Measurements from ENCODE around the gene C11orf91. TPM values are rescaled to one million over a fixed set of nuclear protein-coding genes. Genes with fewer than 3 reads are reported as not detected.
A peak's percentile ranks its signal among the peaks of the same experiment; 100 is the strongest.
"Not testable (repeated sequence)": the region's sequence is repeated elsewhere in the genome, so short reads cannot be mapped to it uniquely, and the experiment has no call there.

Gene C11orf91
- total RNA-seq, 1 experiment from 2014 or later: 1.3 TPM

DNA sequence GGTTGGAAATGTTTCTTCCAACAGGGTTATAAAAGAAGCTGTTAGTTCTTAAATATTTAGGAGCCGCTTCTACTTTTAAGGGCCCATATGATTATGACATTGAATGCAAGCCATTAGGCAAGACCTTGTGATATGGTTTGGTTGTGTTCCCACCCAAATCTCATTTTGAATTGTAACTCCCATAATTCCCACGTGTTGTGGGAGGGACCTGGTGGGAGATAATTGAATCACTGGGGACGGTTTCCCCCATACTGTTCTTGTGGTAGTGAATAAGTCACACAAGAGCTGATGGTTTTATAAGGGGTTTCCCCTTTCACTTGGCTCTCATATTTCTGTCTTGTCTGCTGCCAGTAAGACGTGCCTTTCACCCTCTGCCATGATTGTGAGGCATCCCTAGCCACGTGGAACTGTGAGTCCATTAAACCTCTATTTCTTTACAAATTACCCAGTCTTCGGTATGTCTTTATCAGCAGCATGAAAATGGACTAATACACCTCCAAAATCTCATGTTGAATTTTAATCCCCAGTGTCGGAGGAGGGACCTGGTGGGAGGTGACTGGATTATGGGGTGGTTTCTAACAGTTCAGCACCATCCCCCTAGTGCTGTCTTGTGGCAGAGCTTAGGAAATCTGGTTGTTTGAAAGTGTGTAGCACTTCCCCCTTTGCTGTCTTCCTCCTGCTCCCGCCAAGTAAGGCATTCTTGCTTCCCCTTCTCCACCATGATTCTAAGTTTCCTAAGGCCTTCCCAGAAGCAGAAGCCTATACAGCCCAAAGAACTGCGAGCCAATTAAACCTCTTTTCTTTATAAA lies 31.3 kb upstream of the C11orf91 start:
- H3K4me3 ChIP-seq (ENCODE audit: low read depth in 2 of 2, low read length in 2 of 2): peak overlapping the region; percentile 16 to 95; a peak in 3 of 4 replicates
- H3K36me3 ChIP-seq (ENCODE audit: control insufficient read depth, insufficient read depth, low read length): peaks cover 3% of the 10 kb centered on the region; the same call in 1 of the 2 replicates
- DNase-seq (ENCODE audit: low read depth, low spot score) (no peak), ATAC-seq (no peak)
- peak overlapping the region; percentile 85 for H3K27ac ChIP-seq (ENCODE audit: low read length)
- CTCF ChIA-PET: no interaction called here
- intact Hi-C loops (cut with micrococcal nuclease; ENCODE audit: unreplicated experiment) (no loop called here), in situ Hi-C loops (cut with HindIII; ENCODE audit: low pct_unique_long_range_greater_than_20kb, low sequenced_read_pairs) (no loop called here)
- no TSS peak for BruUV-seq (replicated peaks)
- no peaks in the 10 kb centered on the region for H3K27me3 ChIP-seq (ENCODE audit: control insufficient read depth, insufficient read depth, low read length)
- POLR2A ChIA-PET: no interaction called here
- peaks cover 41% of the 10 kb centered on the region for H3K4me1 ChIP-seq (ENCODE audit: control insufficient read depth, insufficient read depth, low read length)
- no peaks in the 10 kb centered on the region for H3K9me3 ChIP-seq (ENCODE audit: control insufficient read depth, insufficient read depth, low read depth, low read length)
- TF ChIP-seq, protein P1, sequence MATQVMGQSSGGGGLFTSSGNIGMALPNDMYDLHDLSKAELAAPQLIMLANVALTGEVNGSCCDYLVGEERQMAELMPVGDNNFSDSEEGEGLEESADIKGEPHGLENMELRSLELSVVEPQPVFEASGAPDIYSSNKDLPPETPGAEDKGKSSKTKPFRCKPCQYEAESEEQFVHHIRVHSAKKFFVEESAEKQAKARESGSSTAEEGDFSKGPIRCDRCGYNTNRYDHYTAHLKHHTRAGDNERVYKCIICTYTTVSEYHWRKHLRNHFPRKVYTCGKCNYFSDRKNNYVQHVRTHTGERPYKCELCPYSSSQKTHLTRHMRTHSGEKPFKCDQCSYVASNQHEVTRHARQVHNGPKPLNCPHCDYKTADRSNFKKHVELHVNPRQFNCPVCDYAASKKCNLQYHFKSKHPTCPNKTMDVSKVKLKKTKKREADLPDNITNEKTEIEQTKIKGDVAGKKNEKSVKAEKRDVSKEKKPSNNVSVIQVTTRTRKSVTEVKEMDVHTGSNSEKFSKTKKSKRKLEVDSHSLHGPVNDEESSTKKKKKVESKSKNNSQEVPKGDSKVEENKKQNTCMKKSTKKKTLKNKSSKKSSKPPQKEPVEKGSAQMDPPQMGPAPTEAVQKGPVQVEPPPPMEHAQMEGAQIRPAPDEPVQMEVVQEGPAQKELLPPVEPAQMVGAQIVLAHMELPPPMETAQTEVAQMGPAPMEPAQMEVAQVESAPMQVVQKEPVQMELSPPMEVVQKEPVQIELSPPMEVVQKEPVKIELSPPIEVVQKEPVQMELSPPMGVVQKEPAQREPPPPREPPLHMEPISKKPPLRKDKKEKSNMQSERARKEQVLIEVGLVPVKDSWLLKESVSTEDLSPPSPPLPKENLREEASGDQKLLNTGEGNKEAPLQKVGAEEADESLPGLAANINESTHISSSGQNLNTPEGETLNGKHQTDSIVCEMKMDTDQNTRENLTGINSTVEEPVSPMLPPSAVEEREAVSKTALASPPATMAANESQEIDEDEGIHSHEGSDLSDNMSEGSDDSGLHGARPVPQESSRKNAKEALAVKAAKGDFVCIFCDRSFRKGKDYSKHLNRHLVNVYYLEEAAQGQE (IDR thresholded peaks at IDR 0.05; ENCODE audit: insufficient read depth in 1 of 2, low read depth in 2 of 2, low read length in 1 of 2): no peak
- TF ChIP-seq, protein P2, sequence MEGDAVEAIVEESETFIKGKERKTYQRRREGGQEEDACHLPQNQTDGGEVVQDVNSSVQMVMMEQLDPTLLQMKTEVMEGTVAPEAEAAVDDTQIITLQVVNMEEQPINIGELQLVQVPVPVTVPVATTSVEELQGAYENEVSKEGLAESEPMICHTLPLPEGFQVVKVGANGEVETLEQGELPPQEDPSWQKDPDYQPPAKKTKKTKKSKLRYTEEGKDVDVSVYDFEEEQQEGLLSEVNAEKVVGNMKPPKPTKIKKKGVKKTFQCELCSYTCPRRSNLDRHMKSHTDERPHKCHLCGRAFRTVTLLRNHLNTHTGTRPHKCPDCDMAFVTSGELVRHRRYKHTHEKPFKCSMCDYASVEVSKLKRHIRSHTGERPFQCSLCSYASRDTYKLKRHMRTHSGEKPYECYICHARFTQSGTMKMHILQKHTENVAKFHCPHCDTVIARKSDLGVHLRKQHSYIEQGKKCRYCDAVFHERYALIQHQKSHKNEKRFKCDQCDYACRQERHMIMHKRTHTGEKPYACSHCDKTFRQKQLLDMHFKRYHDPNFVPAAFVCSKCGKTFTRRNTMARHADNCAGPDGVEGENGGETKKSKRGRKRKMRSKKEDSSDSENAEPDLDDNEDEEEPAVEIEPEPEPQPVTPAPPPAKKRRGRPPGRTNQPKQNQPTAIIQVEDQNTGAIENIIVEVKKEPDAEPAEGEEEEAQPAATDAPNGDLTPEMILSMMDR (IDR thresholded peaks at IDR 0.05): no peak
- no peak for TF ChIP-seq SIN3A (IDR thresholded peaks at IDR 0.05; ENCODE audit: borderline replicate concordance, insufficient read depth, low read depth, low read length)
- no peak for TF ChIP-seq POLR2AphosphoS5 (IDR thresholded peaks at IDR 0.05; ENCODE audit: low read depth, low read length)
- no peak for TF ChIP-seq TCF7L2 (IDR thresholded peaks at IDR 0.05; ENCODE audit: low read depth, low read length)

DNA sequence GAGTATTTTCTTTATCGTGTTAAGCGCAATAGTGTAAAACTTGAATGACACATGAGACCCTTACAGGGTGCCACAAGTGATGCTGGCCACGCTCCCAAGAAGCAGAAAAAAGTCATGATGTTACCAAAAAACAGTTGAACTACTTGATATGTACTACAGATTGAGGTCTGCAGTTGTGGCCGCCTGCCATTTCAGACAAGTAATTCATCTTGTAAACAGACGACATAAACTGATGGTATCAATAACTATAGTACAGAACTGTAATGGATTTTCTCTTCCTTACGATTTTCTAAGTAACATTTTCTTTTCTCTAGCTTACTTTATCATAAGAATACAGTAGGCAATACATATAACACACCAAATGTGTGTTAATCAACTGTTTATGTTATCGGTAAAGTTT lies 30.1 kb upstream of the C11orf91 start:
- TF ChIP-seq, protein P1 (IDR thresholded peaks at IDR 0.05; ENCODE audit: insufficient read depth in 1 of 2, low read depth in 2 of 2, low read length in 1 of 2): no peak
- TF ChIP-seq SIN3A (IDR thresholded peaks at IDR 0.05; ENCODE audit: borderline replicate concordance, insufficient read depth, low read depth, low read length): no peak
- no peak for TF ChIP-seq POLR2AphosphoS5 (IDR thresholded peaks at IDR 0.05; ENCODE audit: low read depth, low read length)
- no peak for TF ChIP-seq TCF7L2 (IDR thresholded peaks at IDR 0.05; ENCODE audit: low read depth, low read length)
- TF ChIP-seq, protein P2 (IDR thresholded peaks at IDR 0.05): no peak
- H3K27me3 ChIP-seq (ENCODE audit: control insufficient read depth, insufficient read depth, low read length): no peaks in the 10 kb centered on the region
- ChIA-PET CTCF (no interaction called here), POLR2A (no interaction called here)
- no TSS peak for BruUV-seq (replicated peaks)
- ATAC-seq: no peak
- in situ Hi-C loops (cut with HindIII; ENCODE audit: low pct_unique_long_range_greater_than_20kb, low sequenced_read_pairs) (no loop called here), intact Hi-C loops (cut with micrococcal nuclease; ENCODE audit: unreplicated experiment) (no loop called here)
- H3K9me3 ChIP-seq (ENCODE audit: control insufficient read depth, insufficient read depth, low read depth, low read length): no peaks in the 10 kb centered on the region
- peaks cover 40% of the 10 kb centered on the region for H3K4me1 ChIP-seq (ENCODE audit: control insufficient read depth, insufficient read depth, low read length)
- H3K27ac ChIP-seq (ENCODE audit: low read length): peak overlapping the region; percentile 63
- no peak for DNase-seq (ENCODE audit: low read depth, low spot score)
- peak overlapping the region; percentile 16 to 95 for H3K4me3 ChIP-seq (ENCODE audit: low read depth in 2 of 2, low read length in 2 of 2)
- H3K36me3 ChIP-seq (ENCODE audit: control insufficient read depth, insufficient read depth, low read length): peaks cover 3% of the 10 kb centered on the region; the same call in 1 of the 2 replicates

DNA sequence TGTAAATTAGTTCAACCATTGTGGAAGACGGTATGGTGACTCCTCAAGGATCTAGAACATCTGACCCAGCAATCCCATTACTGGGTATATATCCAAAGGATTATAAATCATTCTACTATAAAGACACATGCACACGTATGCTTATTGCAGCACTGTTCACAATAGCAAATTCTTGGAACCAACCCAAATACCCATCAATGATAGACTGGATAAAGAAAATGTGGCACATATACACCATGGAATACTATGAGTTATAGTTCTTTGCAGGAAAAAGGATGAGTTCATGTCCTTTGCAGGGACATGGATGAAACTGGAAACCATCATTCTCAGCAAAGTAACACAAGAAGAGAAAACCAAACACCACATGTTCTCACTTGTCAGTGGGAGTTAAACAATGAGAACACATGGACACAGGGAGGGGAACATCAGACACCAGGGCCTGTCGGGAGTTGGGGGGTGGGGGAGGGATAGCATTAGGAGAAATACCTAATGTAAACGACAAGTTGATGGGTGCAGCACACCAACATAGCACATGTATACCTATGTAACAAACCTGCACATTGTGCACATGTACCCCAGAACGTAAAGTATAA lies 28.5 kb upstream of the C11orf91 start:
- peaks cover 55% of the 10 kb centered on the region for H3K4me1 ChIP-seq (ENCODE audit: control insufficient read depth, insufficient read depth, low read length)
- POLR2A ChIA-PET; DNase-seq (ENCODE audit: low read depth, low spot score); ATAC-seq; H3K27me3 ChIP-seq (ENCODE audit: control insufficient read depth, insufficient read depth, low read length); H3K27ac ChIP-seq (ENCODE audit: low read length); CTCF ChIA-PET; intact Hi-C loops (cut with micrococcal nuclease; ENCODE audit: unreplicated experiment); in situ Hi-C loops (cut with HindIII; ENCODE audit: low pct_unique_long_range_greater_than_20kb, low sequenced_read_pairs); BruUV-seq (replicated peaks); H3K4me3 ChIP-seq (ENCODE audit: low read depth in 2 of 2, low read length in 2 of 2); H3K36me3 ChIP-seq (ENCODE audit: control insufficient read depth, insufficient read depth, low read length); H3K9me3 ChIP-seq (ENCODE audit: control insufficient read depth, insufficient read depth, low read depth, low read length): not testable (repeated sequence)
